Psoas muscle (tissue), 8 donors: ENCODE results near the gene COIL. TPM values are rescaled to one million over a fixed set of nuclear protein-coding genes. Genes with fewer than 3 reads are reported as not detected.

ENCODE experiments used
- ATAC-seq, 4 donors: fragments of 200-7000 bp; cut with Tn5 transposase; one replicate each; pipeline ENCODE4 v1.9.1; 2020; ENCODE audit warnings: moderate library complexity in 3 of 4, mild to moderate bottlenecking in 2 of 4
- DNase-seq, 2 donors: peaks; one replicate each; pipeline ENCODE4 v3.0.0-alpha.2; 2020
- H3K27ac ChIP-seq: fragments of 200-600 bp; one replicate; pipeline ENCODE4 v1.8.0; 2022
- H3K27me3 ChIP-seq, 3 donors: fragments of 200-600 bp in 1 of 3; one replicate each; pipeline versions ENCODE4 v1.6.1 to v1.8.0; 2013 to 2022; ENCODE audit warnings: low read length in 2 of 3, mild to moderate bottlenecking in 2 of 3, moderate library complexity in 1 of 3; ENCODE audit not compliant: insufficient read depth in 3 of 3
- H3K36me3 ChIP-seq, 2 donors: fragments of 200-600 bp in 1 of 2; one replicate each; pipeline versions ENCODE4 v1.6.1 to v1.8.0; 2013 to 2022; ENCODE audit warnings: low read depth in 1 of 2, mild to moderate bottlenecking in 1 of 2, moderate library complexity in 1 of 2; ENCODE audit not compliant: insufficient read depth in 1 of 2
- H3K4me1 ChIP-seq: fragments of 200-600 bp; one replicate; pipeline ENCODE4 v1.8.0; 2022
- H3K4me3 ChIP-seq: fragments of 200-600 bp; one replicate; pipeline ENCODE4 v1.8.0; 2022; ENCODE audit warnings: mild to moderate bottlenecking
- H3K9me3 ChIP-seq: fragments of 200-600 bp; one replicate; pipeline ENCODE4 v1.8.0; 2022
- CTCF ChIP-seq: fragments of 200-600 bp; IDR thresholded peaks from one replicate; pipeline ENCODE4 v1.8.0; 2022; ENCODE audit warnings: antibody characterized with exemption
- WGBS, 3 donors: extraction: QIAGEN DNeasy Blood & Tissue Kit; methylation state at CpG; one replicate each; pipeline versions ENCODE4 v1.1.6 to v1.1.7; 2013; 5-methylcytosine and 5-hydroxymethylcytosine counted together
- intact Hi-C, 2 donors: fragments of 100-400 bp; cut with DNase I; formaldehyde crosslinking; loops; one replicate each; pipeline versions ENCODE4 v1.11.0 to v1.14.2; 2022
- polyA plus RNA-seq, 3 donors: library from polyadenylated mRNA; stranded (reverse); fragments of 200-250 nt; gene quantifications; one replicate each; pipeline ENCODE4 v1.2.3, GENCODE V29; 2013
- total RNA-seq, 4 donors: library from RNA; stranded (reverse); fragmentation: NEBNext Ultra II Directional in 2 of 4; extraction: Animal tissue kit (Norgen Biotek cat#: 25700) in 2 of 4; gene quantifications; one replicate each; pipeline versions ENCODE4 v1.2.1 to v1.2.4, GENCODE V29; 2021 to 2023
- donor health status: healthy with polysubstance abuse.
- donor health status: DM: no; HTN: no; CAD: no; lungs with moderate emphysema.
- donor health status: Bipolar disorder and iron deficiency.
- donor health status: healthy.
- donor health status: DM: yes; HTN: yes; CAD: no.
- donor health status: DM: no; HTN: no; CAD: no.
- donor health status: DM: no; HTN: no; CAD: no.
- donor health status: DM: yes; HTN: yes; CAD: no.

The COIL gene
- total and polyA plus RNA-seq, 7 donors = 6.6 to 12.3 (median 9.2) TPM

DNA sequence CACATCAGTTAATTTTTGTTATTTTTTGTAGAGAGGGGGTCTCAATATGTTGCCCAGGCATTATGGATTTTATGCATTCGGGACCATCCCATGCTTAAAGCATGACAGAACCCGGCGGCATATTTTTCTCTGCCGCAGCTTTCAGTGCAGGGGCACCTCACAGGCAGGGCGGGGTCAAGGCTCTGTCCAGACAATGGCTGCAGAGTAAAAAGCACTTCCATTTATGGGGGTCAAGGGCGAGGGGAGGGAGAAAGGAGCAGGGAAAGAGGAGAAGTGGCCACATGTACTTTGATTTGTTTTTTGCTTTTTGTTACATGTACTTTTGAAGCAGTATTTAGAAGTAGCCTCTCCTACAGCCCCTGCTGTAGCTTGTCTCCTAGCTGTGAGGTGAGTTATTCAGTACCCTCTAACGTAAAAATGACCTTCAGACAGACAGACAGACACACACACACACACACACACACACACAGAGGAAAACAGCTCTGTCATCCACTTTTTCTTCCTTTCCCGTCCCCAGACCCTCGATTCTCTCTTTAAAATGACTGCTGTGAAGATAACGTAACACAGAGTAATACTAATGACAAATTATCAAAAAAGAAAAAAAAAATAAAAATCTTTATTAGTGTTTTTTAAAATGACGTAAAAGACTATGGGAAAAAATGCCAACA, 16.2 kb upstream of the COIL start:
- peak in 2 of 4 donors; percentile 13 to 23 for ATAC-seq
- peak overlapping the region; percentile 79 for H3K4me3 ChIP-seq
- H3K36me3 ChIP-seq = peaks cover 0 to 12% of the 10 kb centered on the region in 2 donors
- no peaks in the 10 kb centered on the region for H3K27me3 ChIP-seq
- whole genome bisulfite sequencing, 3 donors = 49 to 58% (median 58%) methylated on average over 11 of the region's 11 CpGs
- DNase-seq = no peak
- intact Hi-C loops = no loop called here
- peaks cover 8% of the 10 kb centered on the region for H3K4me1 ChIP-seq
- no peaks in the 10 kb centered on the region for H3K9me3 ChIP-seq
- no peak for TF ChIP-seq CTCF
- no peak overlapping the region for H3K27ac ChIP-seq

DNA sequence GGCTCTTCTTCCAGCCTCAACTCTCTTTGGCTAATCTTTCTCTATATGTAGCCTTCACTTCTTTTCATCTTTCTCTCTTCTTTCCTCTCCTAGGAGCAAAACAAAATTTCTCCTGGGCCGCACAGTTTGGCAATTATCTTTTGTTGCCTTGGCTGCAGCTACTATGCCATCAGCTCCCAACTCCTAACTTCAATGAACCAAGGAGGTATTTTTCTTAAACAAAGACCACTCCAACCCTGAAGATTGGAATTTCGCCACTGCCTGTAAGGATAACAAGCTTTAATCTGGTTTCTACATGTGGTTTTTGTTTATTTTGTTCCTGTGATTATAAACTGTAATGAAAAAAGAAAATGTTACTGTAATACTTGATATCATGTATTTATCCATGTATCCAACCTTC, 14.8 kb upstream of the COIL start:
- Histone ChIP-seq H3K4me1 (peaks cover 8% of the 10 kb centered on the region), H3K36me3 (peaks cover 0 to under 1% of the 10 kb centered on the region in 2 donors), H3K27ac (no peak overlapping the region), H3K4me3 (no peak overlapping the region), H3K9me3 (no peaks in the 10 kb centered on the region), H3K27me3 (no peaks in the 10 kb centered on the region)
- intact Hi-C loops = no loop called here
- no peak for DNase-seq
- TF ChIP-seq CTCF = no peak
- no peak for ATAC-seq
- WGBS, 3 donors = 91 to 98% (median 93%) methylated on average over 2 of the region's 2 CpGs

DNA sequence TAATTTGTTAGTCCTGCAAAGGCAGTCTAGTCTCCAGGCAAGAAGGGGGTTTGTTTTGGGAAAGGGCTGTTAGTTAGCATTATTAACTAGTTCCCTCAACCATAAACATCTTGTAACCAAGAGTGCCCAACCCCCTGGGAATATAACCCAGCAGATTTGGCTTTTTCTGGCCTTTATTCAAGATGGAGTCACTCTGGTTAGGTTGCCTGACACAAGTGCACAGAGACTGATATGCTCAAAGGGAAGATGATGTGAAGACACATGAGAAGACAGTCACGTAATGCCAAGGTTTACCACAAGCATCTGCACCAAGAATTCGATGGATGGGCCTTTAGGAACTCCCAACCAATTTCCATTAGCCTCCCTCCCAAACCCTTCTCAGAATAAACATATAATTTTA, 13.2 kb upstream of the COIL start:
- WGBS, 3 donors = 91 to 94% (median 93%) methylated on average over 2 of the region's 2 CpGs
- intact Hi-C loops = no loop called here
- Histone ChIP-seq H3K27ac (no peak overlapping the region), H3K4me3 (no peak overlapping the region), H3K9me3 (no peaks in the 10 kb centered on the region), H3K36me3 (no peaks in the 10 kb centered on the region), H3K27me3 (no peaks in the 10 kb centered on the region), H3K4me1 (peaks cover 8% of the 10 kb centered on the region)
- ATAC-seq = no peak
- TF ChIP-seq CTCF = no peak
- DNase-seq = no peak

GRCh38 chr17:56973520-56973919, 12.7 kb upstream of the COIL start:
- intact Hi-C loops = no loop called here
- Histone ChIP-seq H3K4me3 (no peak overlapping the region), H3K9me3 (no peaks in the 10 kb centered on the region), H3K36me3 (no peaks in the 10 kb centered on the region), H3K27ac (no peak overlapping the region), H3K27me3 (no peaks in the 10 kb centered on the region), H3K4me1 (peaks cover 3% of the 10 kb centered on the region)
- WGBS, 3 donors = 72 to 76% (median 73%) methylated on average over 7 of the region's 7 CpGs
- no peak for TF ChIP-seq CTCF
- ATAC-seq = no peak
- DNase-seq = no peak
